Astrocyte (in vitro differentiated cells and primary cell): Measurements from ENCODE around the gene SULT2B1. TPM values are rescaled to one million over a fixed set of nuclear protein-coding genes. Genes with fewer than 3 reads are reported as not detected.
"Not testable (repeated sequence)": the region's sequence is repeated elsewhere in the genome, so short reads cannot be mapped to it uniquely, and the experiment has no call there.

Experiments used
- DNase-seq: peaks from one replicate; pipeline ENCODE4 v3.0.0-alpha.2; 2010; ENCODE audit warnings: low read depth
- FAIRE-seq: peaks from 2 replicates; lab custom pipeline; 2011; peaks lifted over from hg19 to GRCh38; lab: Jason Lieb, UNC
- H2AFZ ChIP-seq: 2 replicates; pipeline ENCODE4 v1.6.0; 2012; ENCODE audit warnings: low read depth, low read length, inconsistent platforms
- H3K27ac ChIP-seq: 2 replicates; pipeline ENCODE4 v1.5.1; 2011; ENCODE audit warnings: low read depth, low read length, inconsistent platforms
- H3K27me3 ChIP-seq: 2 replicates; pipeline ENCODE4 v1.6.0; 2011; ENCODE audit warnings: low read length, inconsistent platforms; ENCODE audit not compliant: insufficient read depth
- H3K36me3 ChIP-seq: 2 replicates; pipeline ENCODE4 v1.5.1; 2011; ENCODE audit warnings: low read length, inconsistent platforms; ENCODE audit not compliant: insufficient read depth
- H3K4me1 ChIP-seq: 2 replicates; pipeline ENCODE4 v1.5.1; 2011; ENCODE audit warnings: low read length, inconsistent platforms; ENCODE audit not compliant: insufficient read depth
- H3K4me2 ChIP-seq: 2 replicates; pipeline ENCODE4 v1.6.0; 2012; ENCODE audit warnings: low read length, inconsistent platforms
- H3K4me3 ChIP-seq: 2 replicates; pipeline ENCODE4 v1.5.1; 2011; ENCODE audit warnings: low read depth, mild to moderate bottlenecking, low read length, inconsistent platforms; ENCODE audit not compliant: insufficient read depth
- H3K79me2 ChIP-seq: 2 replicates; pipeline ENCODE4 v1.6.0; 2012; ENCODE audit warnings: mild to moderate bottlenecking, low read length, inconsistent platforms; ENCODE audit not compliant: insufficient read depth
- H3K9ac ChIP-seq: 2 replicates; pipeline ENCODE4 v1.6.0; 2012; ENCODE audit warnings: mild to moderate bottlenecking, low read length, inconsistent platforms
- H3K9me3 ChIP-seq: 2 replicates; pipeline ENCODE4 v1.5.1; 2012; ENCODE audit warnings: low read depth, mild to moderate bottlenecking, low read length, inconsistent platforms; ENCODE audit not compliant: insufficient read depth
- H4K20me1 ChIP-seq: 2 replicates; pipeline ENCODE4 v1.6.0; 2012; ENCODE audit warnings: low read length, inconsistent platforms; ENCODE audit not compliant: insufficient read depth
- H3K27ac Mint-ChIP-seq: one replicate; pipeline ENCODE4 v1.8.0; 2021; ENCODE audit warnings: mild to moderate bottlenecking, mixed read lengths; ENCODE audit not compliant: unreplicated experiment
- H3K27me3 Mint-ChIP-seq: one replicate; pipeline ENCODE4 v1.8.0; 2021; ENCODE audit warnings: low read depth, mixed read lengths; ENCODE audit not compliant: unreplicated experiment
- H3K36me3 Mint-ChIP-seq: one replicate; pipeline ENCODE4 v1.8.0; 2021; ENCODE audit warnings: low read depth, mixed read lengths; ENCODE audit not compliant: unreplicated experiment
- H3K4me1 Mint-ChIP-seq: one replicate; pipeline ENCODE4 v1.8.0; 2021; ENCODE audit warnings: low read depth, mixed read lengths; ENCODE audit not compliant: unreplicated experiment
- H3K4me3 Mint-ChIP-seq: one replicate; pipeline ENCODE4 v1.8.0; 2021; ENCODE audit warnings: mild to moderate bottlenecking, moderate library complexity, mixed read lengths; ENCODE audit not compliant: unreplicated experiment
- H3K9me3 Mint-ChIP-seq: one replicate; pipeline ENCODE4 v1.8.0; 2021; ENCODE audit warnings: mild to moderate bottlenecking, mixed read lengths; ENCODE audit not compliant: unreplicated experiment
- EZH2 ChIP-seq: IDR thresholded peaks from 2 replicates; pipeline ENCODE4 v1.6.1; 2012; ENCODE audit warnings: mild to moderate bottlenecking, low read length, inconsistent platforms; ENCODE audit not compliant: insufficient read depth
- total RNA-seq: library from RNA; stranded (reverse); gene quantifications from 2 replicates; pipeline ENCODE4 v1.2.1, GENCODE V29; 2021
- TF ChIP-seq, protein P1 (sequence below): IDR thresholded peaks from 2 replicates; pipeline ENCODE4 v1.5.1; 2011; ENCODE audit warnings: low read depth, mild to moderate bottlenecking, inconsistent platforms, low read length, moderate library complexity; ENCODE audit not compliant: insufficient read depth

Gene SULT2B1
- total RNA-seq, 1 donor from 2014 or later = not detected

DNA sequence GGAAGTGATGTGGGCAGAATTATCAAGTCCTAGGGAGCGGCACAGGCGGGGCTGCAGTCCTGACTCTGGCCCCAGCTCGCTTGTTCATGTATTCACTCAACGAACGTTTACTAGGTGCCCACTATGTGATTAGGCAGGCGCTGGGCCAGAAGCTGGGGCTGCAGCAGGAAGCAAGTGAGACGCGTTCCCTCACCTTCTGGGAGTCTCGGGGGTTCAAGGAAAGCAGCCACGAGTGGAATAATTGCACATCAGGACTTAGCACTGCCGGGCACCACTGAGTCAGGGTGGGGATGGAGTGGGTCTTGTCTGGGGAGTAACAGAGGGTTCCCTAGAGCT lies 37.9 kb upstream of the SULT2B1 start:
- Histone ChIP-seq H3K27ac (no peak overlapping the region), H3K9ac (no peak overlapping the region), H3K9me3 (no peaks in the 10 kb centered on the region), H4K20me1 (no peaks in the 10 kb centered on the region), H3K4me1 (peaks cover 6% of the 10 kb centered on the region), H3K4me2 (peak overlapping the region; percentile 93), H2AFZ (peak overlapping the region; percentile 85), H3K36me3 (no peaks in the 10 kb centered on the region), H3K79me2 (no peaks in the 10 kb centered on the region), H3K4me3 (peak overlapping the region; percentile 52), H3K27me3 (peaks cover 18% of the 10 kb centered on the region)
- Mint-ChIP-seq H3K4me1 (peaks cover 7% of the 10 kb centered on the region), H3K36me3 (peaks cover 3% of the 10 kb centered on the region), H3K4me3 (peak overlapping the region; percentile 56), H3K9me3 (no peaks in the 10 kb centered on the region), H3K27me3 (no peaks in the 10 kb centered on the region), H3K27ac (no peak overlapping the region)
- FAIRE-seq (no peak), DNase-seq (no peak)
- TF ChIP-seq, protein P1, sequence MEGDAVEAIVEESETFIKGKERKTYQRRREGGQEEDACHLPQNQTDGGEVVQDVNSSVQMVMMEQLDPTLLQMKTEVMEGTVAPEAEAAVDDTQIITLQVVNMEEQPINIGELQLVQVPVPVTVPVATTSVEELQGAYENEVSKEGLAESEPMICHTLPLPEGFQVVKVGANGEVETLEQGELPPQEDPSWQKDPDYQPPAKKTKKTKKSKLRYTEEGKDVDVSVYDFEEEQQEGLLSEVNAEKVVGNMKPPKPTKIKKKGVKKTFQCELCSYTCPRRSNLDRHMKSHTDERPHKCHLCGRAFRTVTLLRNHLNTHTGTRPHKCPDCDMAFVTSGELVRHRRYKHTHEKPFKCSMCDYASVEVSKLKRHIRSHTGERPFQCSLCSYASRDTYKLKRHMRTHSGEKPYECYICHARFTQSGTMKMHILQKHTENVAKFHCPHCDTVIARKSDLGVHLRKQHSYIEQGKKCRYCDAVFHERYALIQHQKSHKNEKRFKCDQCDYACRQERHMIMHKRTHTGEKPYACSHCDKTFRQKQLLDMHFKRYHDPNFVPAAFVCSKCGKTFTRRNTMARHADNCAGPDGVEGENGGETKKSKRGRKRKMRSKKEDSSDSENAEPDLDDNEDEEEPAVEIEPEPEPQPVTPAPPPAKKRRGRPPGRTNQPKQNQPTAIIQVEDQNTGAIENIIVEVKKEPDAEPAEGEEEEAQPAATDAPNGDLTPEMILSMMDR = no peak
- no peak for TF ChIP-seq EZH2

DNA sequence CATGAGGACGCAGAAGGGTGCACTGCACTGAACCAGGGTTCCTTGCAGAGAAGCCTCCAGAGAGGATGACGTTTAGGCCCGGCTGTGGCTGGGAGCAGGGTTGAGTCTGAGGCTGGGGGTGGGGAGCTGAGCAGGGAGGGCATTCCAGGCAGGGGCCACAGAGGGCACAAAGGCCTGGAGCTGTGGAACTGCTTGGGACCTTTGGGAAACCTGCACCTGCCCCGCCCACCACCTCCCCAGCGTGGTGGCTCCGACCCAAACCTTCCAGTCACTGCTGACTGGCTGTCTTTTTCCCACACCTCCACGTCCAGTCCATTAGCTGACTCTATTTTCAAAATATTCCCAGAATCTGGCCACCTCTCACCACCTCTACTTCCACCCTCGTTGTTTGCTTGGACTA lies 35.4 kb upstream of the SULT2B1 start:
- no peak overlapping the region for H3K4me3 Mint-ChIP-seq
- Histone ChIP-seq H3K27me3 (peaks cover 15% of the 10 kb centered on the region), H3K36me3 (no peaks in the 10 kb centered on the region), H3K27ac (no peak overlapping the region), H3K9ac (no peak overlapping the region), H3K4me1 (peaks cover 6% of the 10 kb centered on the region), H3K4me2 (no peak overlapping the region), H3K79me2 (no peaks in the 10 kb centered on the region), H2AFZ (no peak overlapping the region), H4K20me1 (no peaks in the 10 kb centered on the region), H3K9me3 (no peaks in the 10 kb centered on the region), H3K4me3 (no peak overlapping the region)
- peaks cover 7% of the 10 kb centered on the region for H3K4me1 Mint-ChIP-seq
- FAIRE-seq (no peak), DNase-seq (no peak)
- no peaks in the 10 kb centered on the region for H3K36me3 Mint-ChIP-seq
- H3K27ac Mint-ChIP-seq = no peak overlapping the region
- H3K27me3 Mint-ChIP-seq = peaks cover 3% of the 10 kb centered on the region
- no peak for TF ChIP-seq EZH2
- TF ChIP-seq, protein P1 = no peak
- no peaks in the 10 kb centered on the region for H3K9me3 Mint-ChIP-seq

DNA sequence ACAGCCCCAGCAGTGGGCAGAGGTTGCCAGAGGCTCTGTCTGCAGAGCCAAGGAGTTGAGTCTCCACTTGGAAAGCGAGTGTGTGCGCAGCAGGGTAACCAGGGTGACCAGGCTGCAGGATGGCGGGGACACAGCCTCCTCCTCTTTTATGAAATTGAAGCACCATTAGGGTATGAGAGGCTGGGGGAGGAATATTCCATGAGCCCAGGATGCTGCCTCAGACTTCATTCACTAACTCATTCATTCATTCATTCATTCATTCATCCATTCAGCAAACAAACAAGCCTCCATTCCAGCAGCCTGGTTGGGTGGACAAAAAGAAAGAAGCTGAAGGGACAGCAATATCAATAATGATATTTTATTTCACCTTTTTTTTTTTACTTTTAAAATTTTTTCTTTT lies 33.8 kb upstream of the SULT2B1 start:
- DNase-seq = no peak
- Histone ChIP-seq H2AFZ (no peak overlapping the region), H3K4me2 (no peak overlapping the region), H4K20me1 (no peaks in the 10 kb centered on the region), H3K4me1 (peaks cover 4% of the 10 kb centered on the region), H3K36me3 (no peaks in the 10 kb centered on the region), H3K4me3 (no peak overlapping the region), H3K27me3 (peaks cover 2% of the 10 kb centered on the region), H3K9me3 (no peaks in the 10 kb centered on the region), H3K79me2 (no peaks in the 10 kb centered on the region), H3K27ac (no peak overlapping the region), H3K9ac (no peak overlapping the region)
- peaks cover 3% of the 10 kb centered on the region for H3K27me3 Mint-ChIP-seq
- no peak overlapping the region for H3K4me3 Mint-ChIP-seq
- no peaks in the 10 kb centered on the region for H3K36me3 Mint-ChIP-seq
- peaks cover 2% of the 10 kb centered on the region for H3K9me3 Mint-ChIP-seq
- FAIRE-seq = no peak
- H3K27ac Mint-ChIP-seq = no peak overlapping the region
- H3K4me1 Mint-ChIP-seq = peaks cover 7% of the 10 kb centered on the region
- no peak for TF ChIP-seq EZH2
- TF ChIP-seq, protein P1 = no peak

DNA sequence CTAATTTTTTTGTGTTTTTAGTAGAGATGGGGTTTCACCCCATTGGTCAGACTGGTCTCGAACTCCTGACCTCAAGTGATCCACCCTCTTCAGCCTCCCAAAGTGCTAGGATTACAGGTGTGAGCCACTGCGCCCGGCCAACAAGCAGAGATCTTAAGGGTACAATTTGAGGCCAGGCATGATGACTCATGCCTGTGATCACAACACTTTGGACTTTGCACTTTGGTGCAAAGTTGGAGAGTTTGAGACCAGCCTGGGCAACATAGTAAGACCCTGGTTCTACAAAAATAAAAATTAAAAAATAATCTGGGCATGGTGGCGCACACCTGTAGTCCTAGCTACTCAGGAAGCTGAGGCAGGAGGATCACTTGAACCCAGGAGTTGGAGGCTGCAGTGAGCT lies 32.5 kb upstream of the SULT2B1 start:
- not testable (repeated sequence) for H3K4me2 ChIP-seq, H3K9ac ChIP-seq, DNase-seq, H3K4me3 Mint-ChIP-seq, H3K36me3 ChIP-seq, FAIRE-seq, H3K27ac ChIP-seq, H3K4me1 ChIP-seq, H3K27me3 ChIP-seq, H3K27ac Mint-ChIP-seq, H3K9me3 ChIP-seq, H2AFZ ChIP-seq, H3K4me1 Mint-ChIP-seq, H3K79me2 ChIP-seq, H3K9me3 Mint-ChIP-seq, H3K4me3 ChIP-seq, H3K36me3 Mint-ChIP-seq, H4K20me1 ChIP-seq, H3K27me3 Mint-ChIP-seq
